CD14-positive monocyte (primary cell): ENCODE measurements around the gene CTTNBP2. TPM values are rescaled to one million over a fixed set of nuclear protein-coding genes. Genes with fewer than 3 reads are reported as not detected.

ENCODE experiments used
- DNase-seq, 3 donors: peaks; one replicate each; pipeline ENCODE4 v3.0.0-alpha.2; 2011 to 2022
- H2AFZ ChIP-seq: 2 replicates; pipeline ENCODE4 v1.6.0; 2012; ENCODE audit warnings: mild to moderate bottlenecking, low read depth, low read length, inconsistent platforms; ENCODE audit not compliant: insufficient read depth, poor library complexity, severe bottlenecking
- H3K27ac ChIP-seq, 2 donors: 1 replicate in 1 of 2; 2 replicates in 1 of 2; pipeline ENCODE4 v1.5.1; 2012 to 2013; ENCODE audit warnings: low read length in 2 of 2, control low read depth in 1 of 2, inconsistent platforms in 1 of 2, low read depth in 1 of 2, mild to moderate bottlenecking in 1 of 2
- H3K27me3 ChIP-seq, 2 donors: one replicate each; pipeline versions ENCODE4 v1.6.0 to v1.6.1; 2011 to 2013; ENCODE audit warnings: low read length in 2 of 2; ENCODE audit not compliant: control insufficient read depth in 2 of 2, insufficient read depth in 2 of 2
- H3K36me3 ChIP-seq, 2 donors: replicated peaks in 1 of 2; 1 replicate in 1 of 2; 2 replicates in 1 of 2; pipeline versions ENCODE4 v1.5.1 to v1.6.1; 2012 to 2013; ENCODE audit warnings: low read length in 2 of 2, control low read depth in 1 of 2, inconsistent platforms in 1 of 2, mild to moderate bottlenecking in 1 of 2; ENCODE audit not compliant: insufficient read depth in 2 of 2, control insufficient read depth in 1 of 2
- H3K4me1 ChIP-seq, 2 donors: 1 replicate in 1 of 2; 2 replicates in 1 of 2; pipeline versions ENCODE4 v1.5.1 to v1.6.1; 2012 to 2013; ENCODE audit warnings: low read length in 2 of 2, control low read depth in 1 of 2, inconsistent platforms in 1 of 2, mild to moderate bottlenecking in 1 of 2, moderate library complexity in 1 of 2; ENCODE audit not compliant: insufficient read depth in 2 of 2, control insufficient read depth in 1 of 2
- H3K4me2 ChIP-seq: replicated peaks from 2 replicates; pipeline ENCODE3; 2012; ENCODE audit warnings: low read length, moderate library complexity, mild to moderate bottlenecking; ENCODE audit not compliant: poor library complexity, severe bottlenecking; ENCODE audit errors: extremely low read depth
- H3K4me3 ChIP-seq, 3 experiments: fragments of 200-600 bp in 1 of 3; sonication (generic) in 1 of 3; replicated peaks in 1 of 3; 1 replicate in 2 of 3; 2 replicates in 1 of 3; pipeline ENCODE4 v1.5.1; 2011 to 2013; ENCODE audit warnings: low read length in 3 of 3, mild to moderate bottlenecking in 3 of 3, control low read depth in 2 of 3, low read depth in 2 of 3, inconsistent platforms in 1 of 3, moderate library complexity in 1 of 3
- H3K79me2 ChIP-seq: 2 replicates; pipeline ENCODE4 v1.6.0; 2012; ENCODE audit warnings: mild to moderate bottlenecking, control low read depth, inconsistent platforms, low read length, moderate library complexity; ENCODE audit not compliant: insufficient read depth
- H3K9ac ChIP-seq: 2 replicates; pipeline ENCODE4 v1.6.0; 2017; ENCODE audit warnings: low read length, mild to moderate bottlenecking; ENCODE audit not compliant: insufficient read depth, poor library complexity, severe bottlenecking
- H3K9me3 ChIP-seq, 2 donors: replicated peaks in 1 of 2; 1 replicate in 1 of 2; 2 replicates in 1 of 2; pipeline versions ENCODE4 v1.5.1 to v1.6.1; 2012 to 2013; ENCODE audit warnings: low read length in 2 of 2, control low read depth in 1 of 2; ENCODE audit not compliant: control insufficient read depth in 1 of 2, insufficient read depth in 1 of 2
- H4K20me1 ChIP-seq: 2 replicates; pipeline ENCODE4 v1.6.0; 2012; ENCODE audit warnings: mild to moderate bottlenecking, low read length, control low read depth, moderate library complexity; ENCODE audit not compliant: insufficient read depth
- H3K27ac Mint-ChIP-seq, 7 donors: one replicate each; pipeline ENCODE4 v1.8.0; 2020; ENCODE audit warnings: mild to moderate bottlenecking in 7 of 7, mixed read lengths in 7 of 7, moderate library complexity in 6 of 7, inconsistent platforms in 2 of 7
- H3K27me3 Mint-ChIP-seq, 3 donors: one replicate each; pipeline ENCODE4 v1.8.0; 2021 to 2022; ENCODE audit warnings: low read depth in 3 of 3, mild to moderate bottlenecking in 3 of 3, mixed read lengths in 3 of 3, moderate library complexity in 3 of 3, inconsistent platforms in 1 of 3
- H3K36me3 Mint-ChIP-seq, 2 donors: one replicate each; pipeline ENCODE4 v1.8.0; 2020; ENCODE audit warnings: mixed read lengths in 2 of 2, inconsistent platforms in 1 of 2, mild to moderate bottlenecking in 1 of 2
- H3K4me1 Mint-ChIP-seq: one replicate; pipeline ENCODE4 v1.8.0; 2020; ENCODE audit warnings: mild to moderate bottlenecking, mixed read lengths
- H3K4me3 Mint-ChIP-seq, 2 donors: one replicate each; pipeline ENCODE4 v1.8.0; 2020; ENCODE audit warnings: mild to moderate bottlenecking in 2 of 2, mixed read lengths in 2 of 2, moderate library complexity in 1 of 2
- H3K9me3 Mint-ChIP-seq, 7 donors: one replicate each; pipeline ENCODE4 v1.8.0; 2020 to 2022; ENCODE audit warnings: mixed read lengths in 7 of 7, mild to moderate bottlenecking in 6 of 7, moderate library complexity in 6 of 7, inconsistent platforms in 2 of 7
- CTCF ChIP-seq: fragments of 200-600 bp; IDR thresholded peaks from one replicate; pipeline ENCODE4 v1.8.0; 2022; ENCODE audit warnings: antibody characterized with exemption, mild to moderate bottlenecking
- WGBS: methylation state at CpG from one replicate; pipeline ENCODE4 v1.1.5; 2013; ENCODE audit warnings: missing lambda C conversion rate; ENCODE audit not compliant: insufficient coverage; 5-methylcytosine and 5-hydroxymethylcytosine counted together
- intact Hi-C, 2 donors: fragments of 100-400 bp; cut with micrococcal nuclease; formaldehyde crosslinking; loops; one replicate each; pipeline versions ENCODE4 v1.15.0 to v1.15.1; 2023
- polyA plus RNA-seq, 3 donors: library from polyadenylated mRNA; depleted of rRNA in 1 of 3; unstranded in 2 of 3; stranded (reverse) in 1 of 3; fragments of 300-500 nt in 2 of 3; fragments of >200 nt in 1 of 3; fragmentation: Illumina TruSeq in 2 of 3; gene quantifications; 1 replicate in 2 of 3; 2 replicates in 1 of 3; pipeline ENCODE4 v1.2.3, GENCODE V29; 2012 to 2021

The CTTNBP2 gene
- polyA plus RNA-seq, 3 donors, result 0.38 to 1.4 TPM; not detected in 1

- no peak overlapping the region for H3K9ac ChIP-seq
- DNase-seq, result peak in 2 of 3 donors; percentile 6 to 18
- H3K4me3 Mint-ChIP-seq, result no peak overlapping the region
- no peaks in the 10 kb centered on the region for H3K36me3 ChIP-seq
- WGBS, result no CpG with 5 or more reads among the region's 7 CpGs
- peak overlapping the region in 2 of 7 donors; percentile 13 to 75 for H3K27ac Mint-ChIP-seq
- H3K27ac ChIP-seq, result no peak overlapping the region
- no peaks in the 10 kb centered on the region for H3K27me3 ChIP-seq
- no peaks in the 10 kb centered on the region for H3K36me3 Mint-ChIP-seq
- H2AFZ ChIP-seq, result no peak overlapping the region
- TF ChIP-seq CTCF, result no peak
- peaks cover 0 to 3% of the 10 kb centered on the region in 2 donors for H3K4me1 ChIP-seq
- peaks cover 0 to 5% (median 0%) of the 10 kb centered on the region in 7 donors for H3K9me3 Mint-ChIP-seq
- no peak overlapping the region for H3K4me2 ChIP-seq
- H4K20me1 ChIP-seq, result no peaks in the 10 kb centered on the region
- H3K4me1 Mint-ChIP-seq, result peaks cover 6% of the 10 kb centered on the region
- H3K27me3 Mint-ChIP-seq, result no peaks in the 10 kb centered on the region
- no peaks in the 10 kb centered on the region for H3K79me2 ChIP-seq
- intact Hi-C loops, result no loop called here
- no peak overlapping the region for H3K4me3 ChIP-seq
- H3K9me3 ChIP-seq, result no peaks in the 10 kb centered on the region
Observed at GRCh38 chr7:117816727-117817126, 56.5 kb downstream of the CTTNBP2 start.

GRCh38 chr7:117811696-117812095 lies 61.5 kb downstream of the CTTNBP2 start:
- H3K9me3 Mint-ChIP-seq, result peaks cover 0 to 4% (median 1%) of the 10 kb centered on the region in 7 donors
- no peaks in the 10 kb centered on the region for H3K27me3 Mint-ChIP-seq
- DNase-seq, result no peak
- intact Hi-C loops, result no loop called here
- Histone ChIP-seq H3K27ac (no peak overlapping the region), H3K79me2 (no peaks in the 10 kb centered on the region), H4K20me1 (no peaks in the 10 kb centered on the region), H3K36me3 (no peaks in the 10 kb centered on the region), H3K27me3 (no peaks in the 10 kb centered on the region), H3K4me2 (no peak overlapping the region), H2AFZ (no peak overlapping the region), H3K4me3 (no peak overlapping the region), H3K9me3 (no peaks in the 10 kb centered on the region), H3K4me1 (no peaks in the 10 kb centered on the region), H3K9ac (no peak overlapping the region)
- no peak for TF ChIP-seq CTCF
- no peaks in the 10 kb centered on the region for H3K36me3 Mint-ChIP-seq
- no CpG with 5 or more reads among the region's 2 CpGs for WGBS
- no peak overlapping the region for H3K4me3 Mint-ChIP-seq
- H3K4me1 Mint-ChIP-seq, result peaks cover 3% of the 10 kb centered on the region
- H3K27ac Mint-ChIP-seq, result no peak overlapping the region
